ENCODE measurements around the gene TJP3.

The TJP3 gene

GRCh38 chr19:3785451-3785937 lies 77.3 kb downstream of the TJP3 start:
- no peak for DNase-seq (ENCODE audit: low spot score)

GRCh38 chr19:3785938-3786824 lies 78.0 kb downstream of the TJP3 start, which contains the start of gene MATK:
Gene MATK, minus strand, starts transcription at chr19:3786381. Its CDS starts 1,246 bp downstream, at chr19:3785135.
- DNase-seq (ENCODE audit: low spot score), result no peak

- no peak for DNase-seq (ENCODE audit: low spot score)
These were observed 81.0 kb downstream of the TJP3 start for GRCh38 chr19:3788996-3789778.

- DNase-seq (ENCODE audit: low spot score), result no peak
These were observed 82.1 kb downstream of the TJP3 start for GRCh38 chr19:3790209-3790734.

GRCh38 chr19:3790941-3791340 lies 82.8 kb downstream of the TJP3 start:
- DNase-seq (ENCODE audit: low spot score), result no peak

- DNase-seq (ENCODE audit: low spot score), result no peak
These were observed 83.9 kb downstream of the TJP3 start for GRCh38 chr19:3792114-3792513.

GRCh38 chr19:3793799-3794198 lies 85.6 kb downstream of the TJP3 start:
- no peak for DNase-seq (ENCODE audit: low spot score)

GRCh38 chr19:3796358-3796757 lies 88.2 kb downstream of the TJP3 start:
- DNase-seq (ENCODE audit: low spot score), result no peak

- DNase-seq (ENCODE audit: low spot score), result no peak
These were observed 90.0 kb downstream of the TJP3 start for GRCh38 chr19:3798137-3798536.
